ENCODE results near the gene PDE11A.

DNA sequence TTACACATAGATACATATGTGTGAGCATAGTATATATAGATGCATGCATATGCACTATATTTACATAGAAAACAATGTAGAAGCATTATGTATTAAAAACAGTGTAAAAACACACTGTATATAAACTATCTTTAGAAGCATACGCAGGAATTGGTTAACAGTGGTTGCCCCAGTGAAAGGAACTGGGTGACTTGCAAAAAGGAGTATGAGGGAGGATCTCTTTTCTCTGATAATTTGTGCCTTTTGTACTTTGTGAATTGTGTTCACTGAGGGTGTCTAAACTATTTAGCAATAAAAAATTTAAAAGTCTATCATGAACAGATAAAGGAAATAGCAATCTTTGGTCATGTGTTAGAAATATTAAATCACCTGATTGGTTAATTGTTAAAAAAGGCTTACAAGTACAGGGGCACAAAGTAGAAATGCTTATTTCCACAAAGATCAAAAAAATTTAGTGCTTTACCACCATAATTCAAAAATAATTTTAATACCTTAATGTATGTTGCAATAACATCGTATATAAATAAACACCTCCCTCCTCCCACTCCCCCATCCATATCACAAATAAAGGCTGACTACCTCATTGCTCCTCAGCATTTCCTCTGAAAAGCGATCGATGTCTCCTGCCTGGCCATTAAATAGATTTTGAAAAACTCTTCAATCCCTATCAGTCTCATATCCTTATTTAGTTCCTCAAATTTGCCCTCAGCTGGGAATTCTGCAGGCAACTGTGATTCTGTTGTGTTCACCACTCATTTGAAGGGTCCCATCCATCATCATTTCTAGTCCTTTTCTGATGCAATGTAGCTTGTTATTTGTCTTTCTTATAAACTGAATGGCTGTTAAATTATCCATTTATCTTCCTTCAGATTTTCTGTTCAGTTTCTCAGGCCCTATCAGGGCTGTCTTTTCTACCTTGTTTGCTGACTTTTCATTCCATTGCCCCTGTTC is 422.7 kb downstream of the PDE11A start:
- no peak for TF ChIP-seq CTCF (IDR thresholded peaks at IDR 0.05)
- TF ChIP-seq POLR2A (IDR thresholded peaks at IDR 0.05): no peak

All from adrenal gland (tissue), 5 donors.